Endothelial cell of umbilical vein (primary cell): Measurements from ENCODE around the gene MITF. TPM values are rescaled to one million over a fixed set of nuclear protein-coding genes. Genes with fewer than 3 reads are reported as not detected.

ENCODE experiments used
- BruUV-seq: library from RNA; stranded (reverse); fragments of 400-500 nt; replicated peaks from 2 replicates; lab custom pipeline; 2021; lab: Mats Ljungman, UMichigan
- CTCF ChIA-PET: fragments of 300-600, 350-600 bp; sonication (Branson Sonifier 250); formaldehyde crosslinking; loops from one replicate; lab custom pipeline; 2021; ENCODE audit warnings: antibody characterized with exemption, inconsistent platforms; lab: Charles Lee
- POLR2A ChIA-PET: fragments of 300-600, 350-600 bp; sonication (Branson Sonifier 250); formaldehyde crosslinking; loops from one replicate; lab custom pipeline; 2021; ENCODE audit warnings: antibody characterized with exemption, inconsistent platforms; lab: Charles Lee
- DNase-seq: peaks from one replicate; pipeline ENCODE4 v3.0.0-alpha.2; 2011; ENCODE audit warnings: low read depth, low spot score
- FAIRE-seq: peaks from 2 replicates; lab custom pipeline; 2011; peaks lifted over from hg19 to GRCh38; lab: Jason Lieb, UNC
- H2AFZ ChIP-seq: 2 replicates; pipeline ENCODE4 v1.6.0; 2012; ENCODE audit warnings: low read depth, low read length, control low read depth, inconsistent platforms
- H3K27ac ChIP-seq: 2 replicates; pipeline ENCODE4 v1.5.1; 2011; ENCODE audit warnings: low read depth, mild to moderate bottlenecking, control low read depth, low read length, moderate library complexity; ENCODE audit not compliant: insufficient read depth
- H3K27me3 ChIP-seq, 2 experiments: 2 replicates each; pipeline versions ENCODE4 v1.6.0 to v1.6.1; 2011; ENCODE audit warnings: low read length in 2 of 2, mixed read lengths in 1 of 2; ENCODE audit not compliant: control insufficient read depth in 2 of 2, insufficient read depth in 2 of 2
- H3K36me3 ChIP-seq, 2 experiments: 2 replicates in 1 of 2; 3 replicates in 1 of 2; pipeline ENCODE4 v1.5.1; 2011; ENCODE audit warnings: low read length in 2 of 2, mild to moderate bottlenecking in 1 of 2, moderate library complexity in 1 of 2; ENCODE audit not compliant: control insufficient read depth in 2 of 2, insufficient read depth in 2 of 2; ENCODE audit errors: extremely low read depth in 1 of 2
- H3K4me1 ChIP-seq: 3 replicates; pipeline ENCODE4 v1.5.1; 2011; ENCODE audit warnings: mild to moderate bottlenecking, low read length; ENCODE audit not compliant: control insufficient read depth, insufficient read depth; ENCODE audit errors: extremely low read depth
- H3K4me2 ChIP-seq: 2 replicates; pipeline ENCODE4 v1.6.1; 2011; ENCODE audit warnings: low read length, control low read depth, mixed read lengths; ENCODE audit not compliant: insufficient read depth
- H3K4me3 ChIP-seq, 3 experiments: fragments of 200-600 bp in 1 of 3; sonication (generic), shearing (Covaris generic) in 1 of 3; replicated peaks in 1 of 3; 2 replicates each; pipeline ENCODE4 v1.5.1; 2011 to 2016; ENCODE audit warnings: control low read depth in 3 of 3, low read length in 3 of 3, mild to moderate bottlenecking in 2 of 3, inconsistent platforms in 1 of 3, low read depth in 1 of 3, moderate library complexity in 1 of 3; ENCODE audit not compliant: insufficient read depth in 1 of 3
- H3K79me2 ChIP-seq: 2 replicates; pipeline ENCODE4 v1.6.0; 2012; ENCODE audit warnings: low read length, inconsistent platforms; ENCODE audit not compliant: control insufficient read depth, insufficient read depth
- H3K9ac ChIP-seq: replicated peaks from 2 replicates; pipeline ENCODE3; 2011; ENCODE audit warnings: low read length, control low read depth; ENCODE audit not compliant: insufficient read depth; ENCODE audit errors: extremely low read depth
- H3K9me1 ChIP-seq: replicated peaks from 3 replicates; pipeline ENCODE4 v1.6.0; 2011; ENCODE audit warnings: mild to moderate bottlenecking, low read length; ENCODE audit not compliant: control insufficient read depth, insufficient read depth; ENCODE audit errors: extremely low read depth
- H3K9me3 ChIP-seq: replicated peaks from 2 replicates; pipeline ENCODE4 v1.5.1; 2012; ENCODE audit warnings: low read length, inconsistent platforms; ENCODE audit not compliant: control insufficient read depth, insufficient read depth
- H4K20me1 ChIP-seq: replicated peaks from 2 replicates; pipeline ENCODE3; 2011; ENCODE audit warnings: mild to moderate bottlenecking, low read length; ENCODE audit not compliant: control insufficient read depth, insufficient read depth; ENCODE audit errors: extremely low read depth
- EZH2 ChIP-seq: IDR thresholded peaks from 2 replicates; pipeline ENCODE4 v1.6.1; 2012; ENCODE audit warnings: borderline replicate concordance, low read depth, mild to moderate bottlenecking, moderate library complexity, low read length, inconsistent platforms; ENCODE audit not compliant: severe bottlenecking
- FOS ChIP-seq: IDR thresholded peaks from 2 replicates; pipeline ENCODE4 v1.6.1; 2011; ENCODE audit warnings: mild to moderate bottlenecking, low read length, moderate library complexity, borderline replicate concordance; ENCODE audit not compliant: insufficient read depth
- GATA2 ChIP-seq: IDR thresholded peaks from 2 replicates; pipeline ENCODE4 v1.7.0; 2011; ENCODE audit warnings: low read depth, mild to moderate bottlenecking, moderate library complexity, mixed read lengths, low read length; ENCODE audit not compliant: insufficient read length, insufficient read depth
- JUN ChIP-seq: IDR thresholded peaks from 2 replicates; pipeline ENCODE4 v1.6.1; 2011; ENCODE audit warnings: borderline replicate concordance, low read depth; ENCODE audit not compliant: insufficient read length, insufficient read depth
- MAX ChIP-seq: IDR thresholded peaks from 2 replicates; pipeline ENCODE4 v1.6.1; 2011; ENCODE audit not compliant: insufficient read depth, insufficient read length
- MYC ChIP-seq: IDR thresholded peaks from one replicate; pipeline ENCODE4 v1.6.1; 2011; ENCODE audit warnings: mild to moderate bottlenecking, low read depth, low read length
- POLR2A ChIP-seq: IDR thresholded peaks from 2 replicates; pipeline ENCODE4 v1.6.1; 2012; ENCODE audit warnings: low read depth, mild to moderate bottlenecking, control low read depth, low read length
- POLR2AphosphoS5 ChIP-seq: IDR thresholded peaks from 2 replicates; pipeline ENCODE4 v1.6.1; 2012; ENCODE audit warnings: low read depth, mild to moderate bottlenecking, control low read depth, low read length, moderate library complexity; ENCODE audit not compliant: insufficient read depth
- dilution Hi-C: fragments of 300-500 bp; cut with MboI; formaldehyde crosslinking; loops from one replicate; pipeline ENCODE4 v1.15.0; 2019; ENCODE audit warnings: low sequenced_read_pairs; ENCODE audit not compliant: extremely low pct_ligation_motif_present
- intact Hi-C: fragments of 100-400 bp; cut with micrococcal nuclease; formaldehyde crosslinking; loops from one replicate; pipeline ENCODE4 v1.10.0; 2022
- polyA plus RNA-seq, 4 experiments: library from polyadenylated mRNA; depleted of rRNA in 3 of 4; stranded (reverse) in 3 of 4; unstranded in 1 of 4; fragments of >200 nt; gene quantifications; 2 replicates each; pipeline versions ENCODE4 v1.2.1 to v1.2.3, GENCODE V29; 2011 to 2012; ENCODE audit warnings: missing spikeins in 1 of 4
- total RNA-seq: library from RNA; stranded (reverse); gene quantifications from 2 replicates; pipeline ENCODE4 v1.2.3, GENCODE V29; 2021

Gene MITF
- total and polyA plus RNA-seq, 2 donors (not counting 3 experiments of a cell fraction or from before 2014, with no cell fraction given), result 1.6 to 2.5 TPM

DNA sequence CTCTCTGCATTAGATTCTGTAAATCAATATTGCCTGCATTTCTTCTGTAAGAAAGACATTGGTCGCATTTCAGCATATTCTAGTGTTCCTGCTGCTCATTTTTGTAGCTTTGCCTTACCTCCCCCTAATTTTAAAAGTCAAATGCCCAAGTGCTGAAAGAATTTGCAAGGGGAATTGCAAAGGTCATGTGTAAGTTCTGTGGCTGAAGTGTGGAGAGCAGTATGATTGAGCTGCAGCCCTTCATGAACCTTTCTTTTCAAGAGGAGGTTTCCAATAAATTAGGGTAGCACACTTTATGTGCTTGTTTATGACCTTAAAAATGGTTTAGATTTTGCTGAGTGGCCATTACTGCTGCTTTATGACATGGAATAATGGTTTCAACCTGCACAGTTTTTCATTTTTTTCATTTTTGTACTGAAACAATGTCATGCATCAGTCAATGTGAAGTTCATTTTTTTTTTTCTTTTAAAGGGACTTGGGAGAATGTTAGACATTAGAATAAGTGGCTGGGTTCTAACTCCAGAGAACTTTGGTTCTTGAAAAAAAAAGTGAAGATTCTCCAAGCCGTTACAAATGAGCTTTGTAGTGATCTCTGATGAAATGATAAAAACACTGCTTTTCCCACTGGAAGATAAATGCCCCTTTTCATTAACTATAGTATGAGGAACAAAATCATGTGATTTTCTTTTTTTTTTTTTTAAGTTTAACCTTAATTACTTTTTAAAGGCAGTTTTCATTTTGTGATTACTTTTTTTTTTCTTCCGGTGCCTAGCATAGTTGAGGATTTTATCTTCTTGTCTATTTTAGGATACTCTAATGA is 99.6 kb downstream of the MITF start:
- H3K9me3 ChIP-seq, result no peaks in the 10 kb centered on the region
- dilution Hi-C loops, result no loop called here
- FAIRE-seq (no peak), DNase-seq (no peak)
- no peaks in the 10 kb centered on the region for H4K20me1 ChIP-seq
- intact Hi-C loops, result no loop called here
- no peak overlapping the region for H3K4me2 ChIP-seq
- H3K9ac ChIP-seq, result no peak overlapping the region
- BruUV-seq, result no TSS peak
- POLR2A ChIA-PET, result no interaction called here
- no peaks in the 10 kb centered on the region for H3K4me1 ChIP-seq
- H3K36me3 ChIP-seq, result no peaks in the 10 kb centered on the region
- H3K79me2 ChIP-seq, result no peaks in the 10 kb centered on the region
- no peaks in the 10 kb centered on the region for H3K27me3 ChIP-seq
- TF ChIP-seq FOS, result no peak
- no peak for TF ChIP-seq EZH2
- no peak for TF ChIP-seq POLR2AphosphoS5
- TF ChIP-seq GATA2, result no peak
- no peak for TF ChIP-seq JUN
- TF ChIP-seq MYC, result no peak
- TF ChIP-seq MAX, result no peak
- TF ChIP-seq POLR2A, result no peak
- H2AFZ ChIP-seq, result no peak overlapping the region
- no peak overlapping the region for H3K4me3 ChIP-seq
- H3K9me1 ChIP-seq, result no peaks in the 10 kb centered on the region
- CTCF ChIA-PET, result interaction anchor here (1.1 to 1.9 kb wide), 3 partner anchors 8 to 148 kb away, joined by 3 to 7 read pairs (median 4); no protein-coding TSS in a partner anchor
- H3K27ac ChIP-seq, result no peak overlapping the region
